22Rv1 (cell line): ENCODE measurements around the gene C1orf52.
A peak's percentile ranks its signal among the peaks of the same experiment; 100 is the strongest.

Source experiments
- H3K27ac ChIP-seq: fragments of 450-650 bp; 2 replicates; pipeline ENCODE4 v1.5.1; 2017
- ZFX ChIP-seq: fragments of 450-650 bp; IDR thresholded peaks from 2 replicates; pipeline ENCODE4 v1.6.1; 2017; ENCODE audit warnings: antibody characterized with exemption, borderline replicate concordance
- TF ChIP-seq, protein P1 (sequence below): fragments of 450-650 bp; IDR thresholded peaks from 2 replicates; pipeline ENCODE4 v1.5.1; 2017; ENCODE audit warnings: mild to moderate bottlenecking

Gene C1orf52

DNA sequence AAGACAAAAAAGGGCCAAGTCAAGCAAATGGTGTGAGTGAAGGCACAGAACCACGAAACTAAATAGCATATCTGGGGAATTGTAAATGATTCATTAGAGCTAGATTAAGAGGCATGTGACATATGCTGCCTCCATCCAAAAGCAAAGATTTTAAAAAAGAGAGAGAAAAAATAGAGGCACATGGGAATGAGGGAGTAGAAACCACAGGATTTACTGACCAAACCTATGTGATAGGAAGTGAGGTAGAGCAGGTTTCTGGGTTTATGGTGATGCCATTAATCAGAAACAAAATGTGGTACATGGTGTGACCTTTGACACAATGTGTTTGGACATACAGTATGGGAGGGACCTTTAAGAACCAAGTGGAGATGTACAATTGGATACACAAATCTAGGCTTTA, 13.6 kb downstream of the C1orf52 start:
- TF ChIP-seq, protein P1, sequence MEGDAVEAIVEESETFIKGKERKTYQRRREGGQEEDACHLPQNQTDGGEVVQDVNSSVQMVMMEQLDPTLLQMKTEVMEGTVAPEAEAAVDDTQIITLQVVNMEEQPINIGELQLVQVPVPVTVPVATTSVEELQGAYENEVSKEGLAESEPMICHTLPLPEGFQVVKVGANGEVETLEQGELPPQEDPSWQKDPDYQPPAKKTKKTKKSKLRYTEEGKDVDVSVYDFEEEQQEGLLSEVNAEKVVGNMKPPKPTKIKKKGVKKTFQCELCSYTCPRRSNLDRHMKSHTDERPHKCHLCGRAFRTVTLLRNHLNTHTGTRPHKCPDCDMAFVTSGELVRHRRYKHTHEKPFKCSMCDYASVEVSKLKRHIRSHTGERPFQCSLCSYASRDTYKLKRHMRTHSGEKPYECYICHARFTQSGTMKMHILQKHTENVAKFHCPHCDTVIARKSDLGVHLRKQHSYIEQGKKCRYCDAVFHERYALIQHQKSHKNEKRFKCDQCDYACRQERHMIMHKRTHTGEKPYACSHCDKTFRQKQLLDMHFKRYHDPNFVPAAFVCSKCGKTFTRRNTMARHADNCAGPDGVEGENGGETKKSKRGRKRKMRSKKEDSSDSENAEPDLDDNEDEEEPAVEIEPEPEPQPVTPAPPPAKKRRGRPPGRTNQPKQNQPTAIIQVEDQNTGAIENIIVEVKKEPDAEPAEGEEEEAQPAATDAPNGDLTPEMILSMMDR: no peak
- no peak for TF ChIP-seq ZFX
- no peak overlapping the region for H3K27ac ChIP-seq

DNA sequence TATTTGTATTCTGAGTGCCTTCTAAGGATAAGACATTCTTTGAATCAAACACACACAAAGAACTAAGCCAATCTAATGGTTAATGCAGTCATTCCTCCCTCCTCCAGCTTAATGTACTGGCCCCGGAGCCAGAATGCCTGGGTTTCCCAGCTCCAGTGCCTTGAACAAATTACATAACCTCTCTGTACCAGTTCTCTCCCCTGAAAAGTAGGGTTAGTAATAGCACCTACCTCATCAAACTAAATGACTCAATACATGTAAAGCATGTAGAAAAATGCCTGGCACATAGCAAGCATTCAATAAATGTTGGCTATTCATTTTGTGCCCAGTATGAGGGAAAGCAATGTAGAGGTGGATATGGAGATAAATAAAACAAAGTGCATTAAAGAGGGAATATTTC, 14.0 kb downstream of the C1orf52 start:
- H3K27ac ChIP-seq: no peak overlapping the region
- TF ChIP-seq, protein P1: no peak
- no peak for TF ChIP-seq ZFX

DNA sequence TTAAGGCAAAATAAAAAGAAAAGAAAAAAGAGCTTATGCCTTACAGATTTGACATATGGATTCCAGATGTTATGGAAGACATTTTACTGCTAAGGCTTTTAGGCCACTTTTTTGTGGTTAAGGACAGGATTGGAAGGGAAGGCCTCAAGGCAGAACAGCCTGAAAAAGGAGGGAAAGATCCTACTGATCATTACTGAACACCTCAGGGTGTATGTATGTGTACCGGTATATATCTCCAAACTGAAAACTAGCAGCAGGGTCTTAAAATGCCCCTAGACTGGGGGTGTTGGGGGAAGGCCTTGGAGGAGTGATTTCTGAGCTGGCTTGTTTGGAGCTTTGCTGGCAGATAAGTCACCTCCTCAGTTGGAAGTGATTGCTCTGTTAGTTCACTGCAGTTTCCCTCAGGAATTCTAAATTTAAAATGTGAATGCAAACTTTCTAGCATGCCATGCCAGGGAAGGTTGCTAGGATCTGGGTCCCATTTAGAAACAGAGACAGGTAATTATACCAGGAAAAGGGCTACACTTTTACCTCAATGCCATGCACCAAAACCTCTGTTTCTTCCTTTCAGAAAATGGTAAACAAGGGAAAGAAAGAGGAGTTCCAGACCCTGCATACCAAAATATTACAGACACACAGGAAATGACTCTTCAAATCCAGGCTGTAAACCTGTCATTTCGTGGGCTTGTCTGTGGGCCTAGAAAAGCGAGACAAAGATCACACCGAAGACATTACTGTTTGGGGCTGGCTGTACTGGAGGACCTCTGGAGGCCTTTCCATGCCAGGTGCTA, 15.0 kb downstream of the C1orf52 start:
- no peak for TF ChIP-seq ZFX
- TF ChIP-seq, protein P1: no peak
- no peak overlapping the region for H3K27ac ChIP-seq

DNA sequence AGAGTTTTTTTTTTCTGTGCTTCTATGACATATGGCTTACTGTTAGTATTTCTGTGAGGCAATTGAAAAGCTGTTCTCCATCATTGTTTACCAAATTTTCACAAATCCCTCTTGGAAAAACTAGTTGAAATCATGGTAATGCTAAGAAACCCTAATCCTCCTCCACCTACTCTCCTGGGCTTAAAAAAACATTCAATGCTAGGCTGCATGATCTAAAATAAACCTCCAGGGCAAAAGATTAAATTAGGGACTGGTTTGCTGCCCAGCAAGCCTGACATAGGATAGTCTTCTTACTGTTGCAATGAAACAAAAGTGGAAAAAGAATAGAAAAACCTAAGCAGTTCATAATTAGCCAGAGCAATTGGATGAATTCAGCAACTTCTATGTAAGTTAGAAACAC, 16.1 kb downstream of the C1orf52 start:
- TF ChIP-seq, protein P1: no peak
- no peak for TF ChIP-seq ZFX
- H3K27ac ChIP-seq: no peak overlapping the region

DNA sequence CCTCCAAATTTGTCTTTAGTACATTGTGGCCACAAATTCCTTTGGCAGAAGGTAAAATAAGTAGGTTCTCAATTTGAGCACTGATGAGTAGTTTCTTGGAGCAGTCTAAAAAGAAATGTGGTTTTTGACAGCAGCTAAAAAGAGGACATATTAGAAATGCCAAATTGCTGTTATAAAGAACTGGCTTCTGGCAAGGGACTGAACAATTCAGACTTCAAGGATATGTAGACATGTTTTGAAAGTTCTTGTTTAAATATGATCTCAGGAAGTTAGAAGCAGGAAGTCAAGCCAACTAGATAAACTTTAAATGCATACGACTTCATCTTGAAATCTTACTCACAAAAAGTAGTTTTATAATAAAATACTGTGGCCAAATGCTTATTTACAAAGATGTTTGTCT, 18.8 kb downstream of the C1orf52 start:
- no peak for TF ChIP-seq ZFX
- TF ChIP-seq, protein P1: peak; percentile 29
- H3K27ac ChIP-seq: no peak overlapping the region

DNA sequence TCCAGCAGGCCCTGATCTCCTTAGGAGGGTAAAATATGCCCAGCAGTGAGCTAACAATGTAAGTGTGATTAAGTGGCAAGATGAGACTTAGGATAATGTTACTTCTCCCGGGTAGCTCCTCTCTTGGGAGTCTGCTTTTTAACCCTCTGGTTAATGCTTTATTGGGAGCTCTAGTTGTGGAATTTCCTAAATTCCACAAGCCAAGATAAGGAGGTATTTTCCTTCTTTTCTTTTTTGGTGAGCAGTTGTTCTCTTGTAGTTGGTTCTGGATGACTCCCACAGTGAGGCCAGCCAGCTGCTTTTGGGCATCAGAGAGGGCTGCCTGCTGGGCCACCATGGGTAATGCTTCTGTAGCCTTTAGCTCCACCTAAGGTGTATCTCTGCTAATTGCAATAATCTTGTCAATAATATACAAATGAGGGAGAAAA, 19.3 kb downstream of the C1orf52 start:
- no peak overlapping the region for H3K27ac ChIP-seq
- TF ChIP-seq ZFX: no peak
- TF ChIP-seq, protein P1: peak; percentile 68

DNA sequence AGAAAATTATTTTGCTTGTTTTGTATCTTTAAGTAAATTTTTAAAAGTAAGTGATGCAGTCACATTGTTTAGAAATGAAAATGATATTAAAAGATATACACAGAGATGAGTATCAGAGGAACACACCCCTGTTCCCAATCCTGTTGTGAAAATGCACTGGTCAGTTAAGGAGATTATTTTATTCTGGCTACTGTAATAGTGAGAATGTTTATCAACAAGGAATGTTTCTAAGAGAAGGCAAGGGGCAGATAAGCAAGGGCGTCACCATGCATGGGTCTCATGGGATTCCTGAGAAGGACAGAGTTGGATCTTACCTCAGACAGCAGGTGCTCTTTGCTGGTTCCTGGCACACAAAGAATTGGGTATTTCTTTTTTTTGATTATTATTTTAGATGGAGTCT, 21.8 kb downstream of the C1orf52 start:
- H3K27ac ChIP-seq: no peak overlapping the region
- TF ChIP-seq ZFX: no peak
- TF ChIP-seq, protein P1: no peak
